ENCODE measurements around the gene ZNF154.

ZNF154 gene

GRCh38 chr19:57709616-57710015 is 612 bp upstream of the ZNF154 start:
- Histone ChIP-seq H3K4me3 (ENCODE audit: low read length) (no peak overlapping the region), H2AFZ (ENCODE audit: low read depth, low read length) (no peak overlapping the region), H3K4me1 (ENCODE audit: insufficient read depth, low read length) (no peaks in the 10 kb centered on the region), H3K9me3 (ENCODE audit: low read length) (peaks cover 30% of the 10 kb centered on the region), H3K36me3 (ENCODE audit: insufficient read depth, low read length) (peaks cover 17% of the 10 kb centered on the region), H3K27me3 (ENCODE audit: insufficient read depth, low read length) (no peaks in the 10 kb centered on the region)

- H3K4me3 ChIP-seq (ENCODE audit: low read length) = no peak overlapping the region
- no peak overlapping the region for H2AFZ ChIP-seq (ENCODE audit: low read depth, low read length)
- peaks cover 2% of the 10 kb centered on the region for H3K36me3 ChIP-seq (ENCODE audit: insufficient read depth, low read length)
- no peaks in the 10 kb centered on the region for H3K4me1 ChIP-seq (ENCODE audit: insufficient read depth, low read length)
- H3K27me3 ChIP-seq (ENCODE audit: insufficient read depth, low read length) = no peaks in the 10 kb centered on the region
- peaks cover 41% of the 10 kb centered on the region for H3K9me3 ChIP-seq (ENCODE audit: low read length)
Observed at GRCh38 chr19:57706346-57706745, 2.7 kb downstream of the ZNF154 start.

- H3K4me1 ChIP-seq (ENCODE audit: insufficient read depth, low read length) = no peaks in the 10 kb centered on the region
- H3K9me3 ChIP-seq (ENCODE audit: low read length) = peaks cover 37% of the 10 kb centered on the region
- H3K4me3 ChIP-seq (ENCODE audit: low read length) = no peak overlapping the region
- H3K27me3 ChIP-seq (ENCODE audit: insufficient read depth, low read length) = no peaks in the 10 kb centered on the region
- H2AFZ ChIP-seq (ENCODE audit: low read depth, low read length) = no peak overlapping the region
- no peaks in the 10 kb centered on the region for H3K36me3 ChIP-seq (ENCODE audit: insufficient read depth, low read length)
Observed at GRCh38 chr19:57701625-57702024, 7.4 kb downstream of the ZNF154 start.

GRCh38 chr19:57689750-57690149 is 19.3 kb downstream of the ZNF154 start:
- peaks cover 61% of the 10 kb centered on the region for H3K36me3 ChIP-seq (ENCODE audit: insufficient read depth, low read length)
- H3K9me3 ChIP-seq (ENCODE audit: low read length) = peaks cover 65% of the 10 kb centered on the region
- H3K4me3 ChIP-seq (ENCODE audit: low read length) = no peak overlapping the region
- H3K4me1 ChIP-seq (ENCODE audit: insufficient read depth, low read length) = no peaks in the 10 kb centered on the region
- H2AFZ ChIP-seq (ENCODE audit: low read depth, low read length) = no peak overlapping the region
- no peaks in the 10 kb centered on the region for H3K27me3 ChIP-seq (ENCODE audit: insufficient read depth, low read length)

- Histone ChIP-seq H3K4me1 (ENCODE audit: insufficient read depth, low read length) (peaks cover 4% of the 10 kb centered on the region), H2AFZ (ENCODE audit: low read depth, low read length) (no peak overlapping the region), H3K9me3 (ENCODE audit: low read length) (peaks cover 74% of the 10 kb centered on the region), H3K36me3 (ENCODE audit: insufficient read depth, low read length) (peaks cover 75% of the 10 kb centered on the region), H3K27me3 (ENCODE audit: insufficient read depth, low read length) (no peaks in the 10 kb centered on the region), H3K4me3 (ENCODE audit: low read length) (no peak overlapping the region)
Observed at GRCh38 chr19:57688011-57688763, 20.8 kb downstream of the ZNF154 start.

- H3K36me3 ChIP-seq (ENCODE audit: insufficient read depth, low read length) = peaks cover 71% of the 10 kb centered on the region
- peaks cover 11% of the 10 kb centered on the region for H3K4me1 ChIP-seq (ENCODE audit: insufficient read depth, low read length)
- H3K4me3 ChIP-seq (ENCODE audit: low read length) = no peak overlapping the region
- no peak overlapping the region for H2AFZ ChIP-seq (ENCODE audit: low read depth, low read length)
- peaks cover 70% of the 10 kb centered on the region for H3K9me3 ChIP-seq (ENCODE audit: low read length)
- no peaks in the 10 kb centered on the region for H3K27me3 ChIP-seq (ENCODE audit: insufficient read depth, low read length)
Observed at GRCh38 chr19:57687363-57688010, 21.5 kb downstream of the ZNF154 start.

GRCh38 chr19:57686727-57687126 is 22.3 kb downstream of the ZNF154 start:
- no peak overlapping the region for H2AFZ ChIP-seq (ENCODE audit: low read depth, low read length)
- H3K36me3 ChIP-seq (ENCODE audit: insufficient read depth, low read length) = peaks cover 71% of the 10 kb centered on the region
- H3K27me3 ChIP-seq (ENCODE audit: insufficient read depth, low read length) = no peaks in the 10 kb centered on the region
- H3K9me3 ChIP-seq (ENCODE audit: low read length) = peaks cover 70% of the 10 kb centered on the region
- H3K4me1 ChIP-seq (ENCODE audit: insufficient read depth, low read length) = peaks cover 12% of the 10 kb centered on the region
- no peak overlapping the region for H3K4me3 ChIP-seq (ENCODE audit: low read length)

GRCh38 chr19:57682226-57682766 is 26.7 kb downstream of the ZNF154 start:
- Histone ChIP-seq H3K9me3 (ENCODE audit: low read length) (peaks cover 40% of the 10 kb centered on the region), H3K36me3 (ENCODE audit: insufficient read depth, low read length) (peaks cover 40% of the 10 kb centered on the region), H3K4me1 (ENCODE audit: insufficient read depth, low read length) (peaks cover 12% of the 10 kb centered on the region), H3K4me3 (ENCODE audit: low read length) (peak overlapping the region; percentile 90), H3K27me3 (ENCODE audit: insufficient read depth, low read length) (no peaks in the 10 kb centered on the region), H2AFZ (ENCODE audit: low read depth, low read length) (peak overlapping the region; percentile 55)

GRCh38 chr19:57675881-57676280 is 33.1 kb downstream of the ZNF154 start:
- no peak overlapping the region for H3K4me3 ChIP-seq (ENCODE audit: low read length)
- peaks cover 3% of the 10 kb centered on the region for H3K27me3 ChIP-seq (ENCODE audit: insufficient read depth, low read length)
- H2AFZ ChIP-seq (ENCODE audit: low read depth, low read length) = no peak overlapping the region
- H3K4me1 ChIP-seq (ENCODE audit: insufficient read depth, low read length) = no peaks in the 10 kb centered on the region
- H3K9me3 ChIP-seq (ENCODE audit: low read length) = no peaks in the 10 kb centered on the region
- no peaks in the 10 kb centered on the region for H3K36me3 ChIP-seq (ENCODE audit: insufficient read depth, low read length)

- H3K4me1 ChIP-seq (ENCODE audit: insufficient read depth, low read length) = no peaks in the 10 kb centered on the region
- H2AFZ ChIP-seq (ENCODE audit: low read depth, low read length) = no peak overlapping the region
- no peaks in the 10 kb centered on the region for H3K9me3 ChIP-seq (ENCODE audit: low read length)
- peaks cover 3% of the 10 kb centered on the region for H3K27me3 ChIP-seq (ENCODE audit: insufficient read depth, low read length)
- no peak overlapping the region for H3K4me3 ChIP-seq (ENCODE audit: low read length)
- no peaks in the 10 kb centered on the region for H3K36me3 ChIP-seq (ENCODE audit: insufficient read depth, low read length)
Observed at GRCh38 chr19:57672466-57672865, 36.5 kb downstream of the ZNF154 start.

- H3K9me3 ChIP-seq (ENCODE audit: low read length) = no peaks in the 10 kb centered on the region
- H3K4me3 ChIP-seq (ENCODE audit: low read length) = no peak overlapping the region
- no peak overlapping the region for H2AFZ ChIP-seq (ENCODE audit: low read depth, low read length)
- no peaks in the 10 kb centered on the region for H3K4me1 ChIP-seq (ENCODE audit: insufficient read depth, low read length)
- H3K27me3 ChIP-seq (ENCODE audit: insufficient read depth, low read length) = peaks cover 1% of the 10 kb centered on the region
- no peaks in the 10 kb centered on the region for H3K36me3 ChIP-seq (ENCODE audit: insufficient read depth, low read length)
Observed at GRCh38 chr19:57671124-57671895, 37.7 kb downstream of the ZNF154 start.

GRCh38 chr19:57668635-57669034 is 40.4 kb downstream of the ZNF154 start, which contains the start of gene ZSCAN4:
Gene ZSCAN4 (plus strand): TSS chr19:57668935. CDS start chr19:57676146, 7,211 bp downstream.
- no peak within 1 kb of the TSS for H2AFZ ChIP-seq (ENCODE audit: low read depth, low read length)
- peaks cover 7% of the 10 kb centered on the region for H3K4me1 ChIP-seq (ENCODE audit: insufficient read depth, low read length)
- no peak within 1 kb of the TSS for H3K4me3 ChIP-seq (ENCODE audit: low read length)
- H3K9me3 ChIP-seq (ENCODE audit: low read length) = no peaks in the 10 kb centered on the region
- no peaks in the 10 kb centered on the region for H3K36me3 ChIP-seq (ENCODE audit: insufficient read depth, low read length)
- H3K27me3 ChIP-seq (ENCODE audit: insufficient read depth, low read length) = no peaks in the 10 kb centered on the region

GRCh38 chr19:57667228-57667627 is 41.8 kb downstream of the ZNF154 start:
- Histone ChIP-seq H3K27me3 (ENCODE audit: insufficient read depth, low read length) (no peaks in the 10 kb centered on the region), H3K4me3 (ENCODE audit: low read length) (no peak overlapping the region), H2AFZ (ENCODE audit: low read depth, low read length) (no peak overlapping the region), H3K9me3 (ENCODE audit: low read length) (no peaks in the 10 kb centered on the region), H3K36me3 (ENCODE audit: insufficient read depth, low read length) (no peaks in the 10 kb centered on the region), H3K4me1 (ENCODE audit: insufficient read depth, low read length) (peaks cover 7% of the 10 kb centered on the region)
